PFSK-1 (cell line): ENCODE results near the gene KRT31.

Experiments used
- FOXP2 ChIP-seq: optimal IDR thresholded peaks from 2 replicates; pipeline ENCODE3; 2011; ENCODE audit warnings: borderline replicate concordance, control low read depth, inconsistent platforms; ENCODE audit not compliant: insufficient read depth; ENCODE audit errors: extremely low read length, extremely low read depth
- POLR2AphosphoS5 ChIP-seq: IDR thresholded peaks from 2 replicates; pipeline ENCODE4 v1.6.1; 2012; ENCODE audit warnings: low read depth, mild to moderate bottlenecking, control low read depth, low read length, moderate library complexity
- REST ChIP-seq, 2 experiments: IDR thresholded peaks; 2 replicates each; pipeline versions ENCODE4 v1.6.1 to v1.8.0; 2011 to 2012; ENCODE audit warnings: low read depth in 2 of 2, low read length in 2 of 2, control low read depth in 1 of 2, inconsistent platforms in 1 of 2, mild to moderate bottlenecking in 1 of 2, moderate library complexity in 1 of 2; ENCODE audit not compliant: insufficient read depth in 1 of 2
- SIN3A ChIP-seq: IDR thresholded peaks from 2 replicates; pipeline ENCODE4 v1.6.1; 2012; ENCODE audit warnings: mild to moderate bottlenecking, low read length, moderate library complexity, borderline replicate concordance; ENCODE audit not compliant: insufficient read depth
- TAF1 ChIP-seq: IDR thresholded peaks from 2 replicates; pipeline ENCODE4 v1.6.1; 2012; ENCODE audit warnings: low read length, control low read depth, borderline replicate concordance; ENCODE audit not compliant: insufficient read depth

KRT31 gene

GRCh38 chr17:41415833-41416335 is 18.5 kb upstream of the KRT31 start:
- TF ChIP-seq REST (IDR thresholded peaks at IDR 0.05; ENCODE audit: insufficient read depth in 1 of 2, low read depth in 2 of 2, low read length in 2 of 2): no peak
- TF ChIP-seq TAF1: no peak
- TF ChIP-seq POLR2AphosphoS5: no peak

DNA sequence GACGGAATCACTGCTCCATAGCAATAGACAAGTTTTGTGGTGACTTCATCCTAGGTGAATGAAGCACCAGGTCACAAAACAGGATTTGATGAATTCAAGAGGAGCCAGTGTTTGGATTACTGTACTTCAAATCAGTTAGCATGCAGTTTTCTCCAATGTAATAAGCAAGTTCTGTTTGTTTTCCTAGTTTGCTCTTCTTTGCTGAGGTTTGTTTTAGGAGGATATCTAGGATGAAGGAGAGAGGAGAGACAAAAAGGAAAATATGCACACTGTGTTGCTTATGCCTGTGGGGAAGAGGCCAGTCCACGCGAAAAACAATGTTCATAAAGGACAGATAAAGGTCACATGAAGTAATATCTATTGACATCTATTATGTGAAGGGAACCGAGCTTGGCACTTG is 18.0 kb upstream of the KRT31 start:
- TF ChIP-seq SIN3A: no peak
- no peak for TF ChIP-seq TAF1
- TF ChIP-seq FOXP2: no peak
- TF ChIP-seq POLR2AphosphoS5: no peak
- no peak for TF ChIP-seq REST (IDR thresholded peaks at IDR 0.05; ENCODE audit: insufficient read depth in 1 of 2, low read depth in 2 of 2, low read length in 2 of 2)

- TF ChIP-seq POLR2AphosphoS5 (no peak), REST (IDR thresholded peaks at IDR 0.05; ENCODE audit: insufficient read depth in 1 of 2, low read depth in 2 of 2, low read length in 2 of 2) (no peak), TAF1 (no peak), SIN3A (no peak), FOXP2 (no peak)
Observed at GRCh38 chr17:41413982-41414381, 16.6 kb upstream of the KRT31 start.

GRCh38 chr17:41413353-41413957 is 16.0 kb upstream of the KRT31 start:
- no peak for TF ChIP-seq SIN3A

GRCh38 chr17:41411072-41411840 is 13.8 kb upstream of the KRT31 start:
- TF ChIP-seq TAF1 (no peak), POLR2AphosphoS5 (no peak), SIN3A (no peak), REST (IDR thresholded peaks at IDR 0.05; ENCODE audit: insufficient read depth in 1 of 2, low read depth in 2 of 2, low read length in 2 of 2) (no peak), FOXP2 (no peak)
